Epithelial cell of esophagus (primary cell): ENCODE data around the gene POU3F3.

ENCODE experiments used
- DNase-seq: peaks from one replicate; pipeline ENCODE4 v3.0.0; 2010; ENCODE audit warnings: low read depth
- H3K4me3 ChIP-seq: 2 replicates; pipeline ENCODE4 v1.5.1; 2011; ENCODE audit warnings: mild to moderate bottlenecking, low read length, control low read depth
- CTCF ChIP-seq: IDR thresholded peaks from 2 replicates; pipeline ENCODE4 v1.5.1; 2011; ENCODE audit warnings: low read depth, mild to moderate bottlenecking, low read length, control low read depth, inconsistent platforms; ENCODE audit not compliant: insufficient read depth; ENCODE audit errors: missing control alignments

POU3F3 gene

GRCh38 chr2:104862058-104862941 lies 8.4 kb downstream of the POU3F3 start:
- no peak overlapping the region for H3K4me3 ChIP-seq
- DNase-seq, result no peak
- no peak for TF ChIP-seq CTCF

- no peak overlapping the region for H3K4me3 ChIP-seq
- DNase-seq, result no peak
- no peak for TF ChIP-seq CTCF
Observed at GRCh38 chr2:104863146-104863467, 9.2 kb downstream of the POU3F3 start.

- H3K4me3 ChIP-seq, result no peak overlapping the region
- DNase-seq, result no peak
- no peak for TF ChIP-seq CTCF
Observed at GRCh38 chr2:104863468-104864279, 9.8 kb downstream of the POU3F3 start.

DNA sequence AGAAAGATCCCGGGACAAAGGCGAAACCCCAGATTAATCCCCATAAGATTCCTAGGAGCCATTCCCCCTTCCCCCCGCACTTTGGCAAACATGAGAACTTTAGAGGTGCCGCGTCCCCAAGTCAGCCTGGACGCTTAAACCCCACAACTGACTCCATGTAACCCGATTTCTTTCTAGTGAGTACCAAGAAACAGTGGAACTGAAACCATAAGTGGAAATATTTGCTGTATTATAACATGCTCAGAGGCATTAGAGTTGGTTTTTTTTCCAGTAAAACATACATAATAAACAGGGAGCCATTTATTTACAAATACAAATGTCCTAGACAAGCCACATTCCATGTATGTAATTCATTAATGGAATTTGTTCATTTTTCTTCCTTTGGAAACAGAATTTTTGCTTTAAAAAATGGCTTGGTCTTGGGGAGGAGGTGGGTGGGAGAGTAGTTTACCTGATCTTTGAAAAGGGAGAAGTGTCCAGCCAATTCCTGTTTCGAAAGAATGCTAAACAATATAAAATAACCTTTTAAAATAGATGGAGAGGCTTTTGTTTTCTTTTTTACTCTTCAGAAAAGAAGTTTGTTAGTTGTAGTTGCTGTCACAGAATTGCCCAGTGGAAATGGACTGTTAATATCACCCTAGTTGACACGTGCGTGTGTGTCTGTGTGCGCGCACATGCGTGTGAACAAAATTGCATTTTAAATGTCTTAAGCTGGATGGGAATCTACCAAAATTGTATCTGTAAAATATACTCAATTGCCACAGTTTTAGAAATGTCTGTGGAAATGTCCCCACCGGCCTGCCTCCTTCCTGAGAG lies 10.6 kb downstream of the POU3F3 start:
- H3K4me3 ChIP-seq, result no peak overlapping the region
- TF ChIP-seq CTCF, result no peak
- DNase-seq, result no peak

GRCh38 chr2:104865096-104865470 lies 11.2 kb downstream of the POU3F3 start:
- no peak overlapping the region for H3K4me3 ChIP-seq
- no peak for TF ChIP-seq CTCF
- no peak for DNase-seq

DNA sequence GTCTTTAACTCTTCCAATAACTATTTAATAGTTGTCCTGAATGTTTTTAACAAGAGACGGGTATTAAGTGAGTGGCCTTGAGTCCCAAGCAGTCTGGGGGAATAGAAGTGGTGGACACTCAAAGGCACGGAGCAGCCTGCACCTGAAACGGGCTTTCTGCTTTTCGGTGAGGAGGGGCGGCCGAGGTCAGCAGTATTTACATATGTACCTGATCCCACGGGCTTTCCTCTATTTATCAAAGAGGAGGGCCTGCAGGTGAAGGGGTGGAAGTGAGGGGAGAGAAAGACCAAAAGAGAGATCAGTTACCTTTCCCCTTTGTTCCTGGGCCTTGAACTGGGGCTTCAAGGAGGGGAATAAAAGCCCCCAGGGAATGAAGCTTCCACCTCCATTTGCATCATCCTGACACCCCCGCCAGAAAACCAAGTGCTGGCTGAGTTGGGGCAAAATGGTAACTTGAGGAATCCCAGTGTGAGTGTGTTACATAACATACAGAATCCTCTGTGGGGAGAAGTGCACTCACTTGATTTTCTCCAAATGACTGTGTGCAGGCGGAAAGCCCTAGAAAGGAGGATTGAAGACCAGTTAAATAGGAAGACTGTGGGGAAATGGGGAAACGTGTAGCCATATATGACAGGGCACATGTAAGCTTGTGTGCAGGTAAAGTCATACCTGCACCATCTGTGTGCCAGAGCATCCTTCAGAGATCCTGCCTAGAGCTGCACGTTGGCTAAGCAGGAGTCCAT lies 12.4 kb downstream of the POU3F3 start:
- no peak for TF ChIP-seq CTCF
- no peak for DNase-seq
- H3K4me3 ChIP-seq, result no peak overlapping the region
